ENCODE results near the gene SAP130.

Gene SAP130

GRCh38 chr2:127941461-127941860 lies 86.4 kb downstream of the SAP130 start:
- no peak overlapping the region for H3K27ac ChIP-seq
- TF ChIP-seq, protein P1, sequence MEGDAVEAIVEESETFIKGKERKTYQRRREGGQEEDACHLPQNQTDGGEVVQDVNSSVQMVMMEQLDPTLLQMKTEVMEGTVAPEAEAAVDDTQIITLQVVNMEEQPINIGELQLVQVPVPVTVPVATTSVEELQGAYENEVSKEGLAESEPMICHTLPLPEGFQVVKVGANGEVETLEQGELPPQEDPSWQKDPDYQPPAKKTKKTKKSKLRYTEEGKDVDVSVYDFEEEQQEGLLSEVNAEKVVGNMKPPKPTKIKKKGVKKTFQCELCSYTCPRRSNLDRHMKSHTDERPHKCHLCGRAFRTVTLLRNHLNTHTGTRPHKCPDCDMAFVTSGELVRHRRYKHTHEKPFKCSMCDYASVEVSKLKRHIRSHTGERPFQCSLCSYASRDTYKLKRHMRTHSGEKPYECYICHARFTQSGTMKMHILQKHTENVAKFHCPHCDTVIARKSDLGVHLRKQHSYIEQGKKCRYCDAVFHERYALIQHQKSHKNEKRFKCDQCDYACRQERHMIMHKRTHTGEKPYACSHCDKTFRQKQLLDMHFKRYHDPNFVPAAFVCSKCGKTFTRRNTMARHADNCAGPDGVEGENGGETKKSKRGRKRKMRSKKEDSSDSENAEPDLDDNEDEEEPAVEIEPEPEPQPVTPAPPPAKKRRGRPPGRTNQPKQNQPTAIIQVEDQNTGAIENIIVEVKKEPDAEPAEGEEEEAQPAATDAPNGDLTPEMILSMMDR (IDR thresholded peaks at IDR 0.05), result no peak
- no peak for TF ChIP-seq ZFX (IDR thresholded peaks at IDR 0.05; ENCODE audit: borderline replicate concordance)

DNA sequence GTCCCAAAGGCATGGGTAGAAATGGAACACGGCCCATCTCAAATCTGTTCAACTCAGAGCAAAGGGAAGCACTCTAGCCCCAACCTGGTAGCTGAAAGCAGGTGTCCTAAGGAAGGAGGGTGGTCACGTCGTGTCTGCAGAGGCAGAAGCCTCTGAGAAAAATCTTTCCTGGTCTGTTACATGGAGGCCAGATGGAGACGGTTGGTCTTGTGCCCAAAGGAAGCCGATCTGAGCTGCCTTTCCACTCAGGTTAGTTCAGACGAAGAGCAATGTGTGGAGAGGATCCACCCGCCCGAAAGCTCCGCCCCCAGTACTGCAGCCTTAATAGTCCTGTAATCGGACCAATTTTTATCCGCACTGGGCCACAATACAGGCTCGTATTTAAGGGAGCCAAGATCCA lies 87.2 kb downstream of the SAP130 start:
- no peak overlapping the region for H3K27ac ChIP-seq
- TF ChIP-seq, protein P1 (IDR thresholded peaks at IDR 0.05), result no peak
- TF ChIP-seq ZFX (IDR thresholded peaks at IDR 0.05; ENCODE audit: borderline replicate concordance), result no peak

- TF ChIP-seq ZFX (IDR thresholded peaks at IDR 0.05; ENCODE audit: borderline replicate concordance), result no peak
- TF ChIP-seq, protein P1 (IDR thresholded peaks at IDR 0.05), result no peak
- no peak overlapping the region for H3K27ac ChIP-seq
Measured at GRCh38 chr2:127935337-127935736, 92.5 kb downstream of the SAP130 start.

GRCh38 chr2:127932199-127932876 lies 95.5 kb downstream of the SAP130 start:
- H3K27ac ChIP-seq, result no peak overlapping the region

DNA sequence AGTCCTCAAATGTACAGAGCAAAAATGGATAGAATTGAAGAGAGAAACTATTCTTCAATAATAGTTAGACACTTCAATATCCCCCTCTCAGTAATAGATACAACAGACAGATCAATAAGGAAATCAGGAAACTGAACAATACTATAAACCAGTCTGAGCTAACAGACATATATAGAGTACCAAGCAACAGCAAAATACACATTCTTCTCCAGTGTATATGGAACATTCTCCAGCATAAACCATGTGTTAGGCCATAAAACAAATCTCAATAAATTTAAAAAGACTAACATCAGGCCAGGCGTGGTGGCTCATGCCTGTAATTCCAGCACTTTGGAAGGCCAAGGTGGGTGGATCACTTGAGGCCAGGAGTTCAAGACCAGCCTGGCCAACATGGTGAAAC lies 98.4 kb downstream of the SAP130 start:
- TF ChIP-seq, protein P1 (IDR thresholded peaks at IDR 0.05), result no peak
- no peak for TF ChIP-seq ZFX (IDR thresholded peaks at IDR 0.05; ENCODE audit: borderline replicate concordance)

More at GRCh38 chr2:127932199-127932876, 95.5 kb downstream of the SAP130 start:
- TF ChIP-seq ZFX (IDR thresholded peaks at IDR 0.05; ENCODE audit: borderline replicate concordance), result no peak
- TF ChIP-seq, protein P1 (IDR thresholded peaks at IDR 0.05), result no peak

GRCh38 chr2:127927384-127927783 lies 100.5 kb downstream of the SAP130 start:
- no peak for TF ChIP-seq ZFX (IDR thresholded peaks at IDR 0.05; ENCODE audit: borderline replicate concordance)
- TF ChIP-seq, protein P1 (IDR thresholded peaks at IDR 0.05), result no peak
- no peak overlapping the region for H3K27ac ChIP-seq

More for the DNA sequence above, 98.4 kb downstream of the SAP130 start:
- no peak overlapping the region for H3K27ac ChIP-seq

GRCh38 chr2:127917916-127918315 lies 109.9 kb downstream of the SAP130 start:
- TF ChIP-seq, protein P1 (IDR thresholded peaks at IDR 0.05), result no peak
- no peak for TF ChIP-seq ZFX (IDR thresholded peaks at IDR 0.05; ENCODE audit: borderline replicate concordance)
- H3K27ac ChIP-seq, result no peak overlapping the region

Measured in 22Rv1 (cell line).